Effector memory CD4-positive, alpha-beta T cell (primary cell): ENCODE measurements around the gene SHE.
A peak's percentile ranks its signal among the peaks of the same experiment; 100 is the strongest.

ENCODE experiments used
- DNase-seq, 3 donors: peaks; one replicate each; pipeline ENCODE4 v3.0.0-alpha.2; 2020
- H3K27ac ChIP-seq: 2 replicates; pipeline ENCODE4 v1.7.0; 2013; ENCODE audit warnings: mild to moderate bottlenecking, low read length, moderate library complexity; ENCODE audit not compliant: insufficient read depth, poor library complexity, severe bottlenecking
- H3K27me3 ChIP-seq: replicated peaks from 2 replicates; pipeline ENCODE4 v1.7.0; 2013; ENCODE audit warnings: mild to moderate bottlenecking, low read length; ENCODE audit not compliant: insufficient read depth, control insufficient read depth, poor library complexity, severe bottlenecking
- H3K36me3 ChIP-seq: 2 replicates; pipeline ENCODE4 v1.7.0; 2013; ENCODE audit warnings: mild to moderate bottlenecking, low read length, moderate library complexity; ENCODE audit not compliant: control insufficient read depth, insufficient read depth
- H3K4me1 ChIP-seq: 2 replicates; pipeline ENCODE4 v1.7.0; 2013; ENCODE audit warnings: low read length, mild to moderate bottlenecking; ENCODE audit not compliant: control insufficient read depth, insufficient read depth, poor library complexity, severe bottlenecking
- H3K4me3 ChIP-seq: 2 replicates; pipeline ENCODE4 v1.7.0; 2013; ENCODE audit warnings: low read length, low read depth, mild to moderate bottlenecking; ENCODE audit not compliant: insufficient read depth, poor library complexity, severe bottlenecking
- H3K9me3 ChIP-seq: 2 replicates; pipeline ENCODE4 v1.7.0; 2013; ENCODE audit warnings: mild to moderate bottlenecking, low read length, moderate library complexity; ENCODE audit not compliant: control insufficient read depth

SHE gene

GRCh38 chr1:154517661-154518060 is 15.4 kb upstream of the SHE start:
- H3K9me3 ChIP-seq = no peaks in the 10 kb centered on the region
- H3K4me3 ChIP-seq = no peak overlapping the region
- no peaks in the 10 kb centered on the region for H3K4me1 ChIP-seq
- H3K36me3 ChIP-seq = no peaks in the 10 kb centered on the region
- no peak overlapping the region for H3K27ac ChIP-seq
- no peaks in the 10 kb centered on the region for H3K27me3 ChIP-seq
- no peak for DNase-seq

DNA sequence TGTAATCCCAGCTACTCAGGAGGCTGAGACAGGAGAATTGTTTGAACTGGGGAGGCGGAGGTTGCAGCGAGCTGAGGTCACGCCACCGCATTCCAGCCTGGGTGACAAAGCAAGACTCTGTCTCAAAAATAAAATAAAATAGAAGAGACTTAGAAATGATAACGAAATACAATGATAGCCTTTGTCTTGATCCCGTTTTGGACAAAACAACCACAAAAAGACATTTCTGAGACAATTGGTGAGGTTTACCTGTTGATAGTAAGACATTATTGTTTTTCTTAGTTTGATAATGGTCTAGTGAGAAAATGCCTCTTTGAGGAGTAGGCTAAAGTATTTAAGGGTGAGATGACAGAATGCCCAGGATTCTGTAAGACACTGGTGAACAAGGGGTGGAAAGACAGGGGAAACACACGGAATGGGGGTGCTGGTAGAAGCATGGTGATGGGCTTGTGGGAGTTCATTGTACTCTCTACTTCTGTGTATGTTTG is 11.9 kb upstream of the SHE start:
- no peak overlapping the region for H3K27ac ChIP-seq
- H3K27me3 ChIP-seq = no peaks in the 10 kb centered on the region
- no peak overlapping the region for H3K4me3 ChIP-seq
- H3K36me3 ChIP-seq = no peaks in the 10 kb centered on the region
- DNase-seq = no peak
- no peaks in the 10 kb centered on the region for H3K4me1 ChIP-seq
- no peaks in the 10 kb centered on the region for H3K9me3 ChIP-seq

- no peaks in the 10 kb centered on the region for H3K9me3 ChIP-seq
- no peaks in the 10 kb centered on the region for H3K27me3 ChIP-seq
- no peak overlapping the region for H3K4me3 ChIP-seq
- H3K36me3 ChIP-seq = no peaks in the 10 kb centered on the region
- H3K4me1 ChIP-seq = no peaks in the 10 kb centered on the region
- DNase-seq = no peak
- no peak overlapping the region for H3K27ac ChIP-seq
These were observed 10.5 kb upstream of the SHE start for GRCh38 chr1:154512760-154513159.

DNA sequence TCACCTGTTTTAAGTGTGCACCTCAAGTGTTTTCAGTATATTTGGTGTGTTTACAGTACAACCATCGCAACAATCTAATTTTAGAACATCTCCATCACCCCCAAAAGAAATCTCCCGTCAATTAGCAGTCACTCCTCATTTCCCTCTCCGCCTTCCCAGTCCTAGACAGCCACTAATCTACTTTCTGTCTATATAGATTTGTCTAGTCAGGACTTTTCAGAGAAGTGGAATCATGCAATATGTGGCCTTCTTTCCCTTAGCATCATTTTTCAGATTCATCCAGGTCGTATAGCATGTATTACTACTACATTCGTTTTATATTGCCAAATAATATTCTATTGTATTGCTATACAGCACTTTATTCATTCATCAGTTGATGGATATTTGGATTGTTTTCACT is 1.7 kb upstream of the SHE start:
- H3K4me1 ChIP-seq = peaks cover 8% of the 10 kb centered on the region
- no peaks in the 10 kb centered on the region for H3K9me3 ChIP-seq
- DNase-seq = no peak
- no peak overlapping the region for H3K4me3 ChIP-seq
- H3K36me3 ChIP-seq = no peaks in the 10 kb centered on the region
- no peak overlapping the region for H3K27ac ChIP-seq
- peaks cover 29% of the 10 kb centered on the region for H3K27me3 ChIP-seq

DNA sequence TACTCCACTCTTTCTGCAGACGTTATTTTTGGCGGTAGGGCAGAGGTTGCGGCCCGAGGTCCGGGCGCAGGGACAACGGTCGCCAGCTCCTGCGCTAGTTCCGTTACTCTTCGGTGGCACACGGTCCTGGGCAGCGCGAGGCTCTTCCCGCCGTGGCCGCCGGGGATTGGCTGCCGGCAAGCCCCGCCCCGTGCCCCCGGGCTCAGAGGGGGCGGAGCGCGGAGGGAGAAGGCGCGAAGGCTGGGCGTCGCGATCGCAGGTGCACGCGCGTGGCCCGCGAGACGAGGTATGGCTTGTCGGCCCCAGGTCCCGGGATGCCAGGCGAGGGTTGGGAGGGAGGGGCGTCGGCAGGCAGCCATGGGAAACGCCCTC is 518 bp upstream of the SHE start:
- no peak for DNase-seq
- Histone ChIP-seq H3K9me3 (no peaks in the 10 kb centered on the region), H3K36me3 (no peaks in the 10 kb centered on the region), H3K27ac (no peak overlapping the region), H3K4me1 (peaks cover 8% of the 10 kb centered on the region), H3K4me3 (peak overlapping the region; percentile 42), H3K27me3 (peaks cover 29% of the 10 kb centered on the region)

DNA sequence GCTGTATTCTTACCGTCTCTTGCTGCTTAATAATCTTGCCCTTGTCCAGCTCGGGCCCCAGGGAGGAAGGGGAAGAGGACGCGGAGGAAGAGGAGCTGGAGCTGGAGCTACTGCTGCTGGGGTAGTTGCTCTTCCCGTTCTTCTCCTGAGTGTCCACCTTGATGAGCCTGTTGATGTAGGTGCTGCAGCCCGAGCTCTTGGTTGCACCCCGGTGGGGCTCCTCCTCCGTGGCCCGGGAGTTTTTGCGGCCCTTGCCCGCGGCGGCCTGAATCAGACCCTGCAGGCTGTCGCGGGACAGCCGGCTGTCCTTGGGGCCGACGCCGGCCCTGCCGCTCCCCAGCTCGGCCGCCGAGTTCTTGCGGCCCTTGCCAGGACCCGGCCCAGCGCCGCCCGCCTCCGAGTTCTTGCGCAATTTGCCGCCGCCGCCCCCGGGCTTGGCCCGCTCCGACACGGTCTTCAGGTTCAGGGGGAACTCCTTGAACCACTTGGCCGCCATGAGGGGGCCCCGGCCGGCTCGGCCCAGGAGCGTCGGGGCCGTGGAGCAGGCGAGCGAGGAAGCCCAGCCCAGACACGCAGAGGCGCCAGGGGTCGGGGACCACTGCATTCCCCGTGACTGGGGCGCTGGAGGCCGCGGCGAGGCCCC is 668 bp downstream of the SHE start:
- Histone ChIP-seq H3K4me3 (no peak overlapping the region), H3K27ac (no peak overlapping the region), H3K36me3 (no peaks in the 10 kb centered on the region), H3K4me1 (peaks cover 14% of the 10 kb centered on the region), H3K27me3 (peaks cover 29% of the 10 kb centered on the region), H3K9me3 (no peaks in the 10 kb centered on the region)
- no peak for DNase-seq

DNA sequence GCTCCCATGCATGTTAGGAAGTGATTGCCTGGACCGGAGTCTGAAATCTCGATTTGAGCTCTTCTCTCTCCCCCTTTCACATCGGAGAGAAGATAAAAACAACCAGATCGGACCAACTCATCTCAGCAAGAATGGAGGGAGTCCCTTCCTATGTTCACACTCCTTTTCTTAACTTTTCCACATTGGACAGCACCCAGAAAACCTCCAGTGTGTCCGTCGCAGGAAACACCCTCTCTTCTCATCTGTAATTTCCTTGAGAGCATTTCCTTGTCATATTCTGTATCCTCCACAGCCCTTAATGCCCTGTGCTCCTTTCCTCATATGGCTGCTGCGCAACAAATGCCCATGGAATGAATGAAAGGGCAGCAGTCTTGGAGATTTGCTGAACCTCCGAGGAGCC is 1.7 kb downstream of the SHE start:
- peaks cover 29% of the 10 kb centered on the region for H3K27me3 ChIP-seq
- H3K36me3 ChIP-seq = no peaks in the 10 kb centered on the region
- no peak overlapping the region for H3K4me3 ChIP-seq
- no peaks in the 10 kb centered on the region for H3K9me3 ChIP-seq
- H3K4me1 ChIP-seq = peaks cover 14% of the 10 kb centered on the region
- no peak overlapping the region for H3K27ac ChIP-seq
- DNase-seq = no peak

GRCh38 chr1:154499446-154499845 is 2.8 kb downstream of the SHE start:
- H3K9me3 ChIP-seq = no peaks in the 10 kb centered on the region
- no peak for DNase-seq
- H3K27ac ChIP-seq = no peak overlapping the region
- no peak overlapping the region for H3K4me3 ChIP-seq
- H3K27me3 ChIP-seq = peaks cover 25% of the 10 kb centered on the region
- H3K4me1 ChIP-seq = peaks cover 14% of the 10 kb centered on the region
- H3K36me3 ChIP-seq = no peaks in the 10 kb centered on the region

DNA sequence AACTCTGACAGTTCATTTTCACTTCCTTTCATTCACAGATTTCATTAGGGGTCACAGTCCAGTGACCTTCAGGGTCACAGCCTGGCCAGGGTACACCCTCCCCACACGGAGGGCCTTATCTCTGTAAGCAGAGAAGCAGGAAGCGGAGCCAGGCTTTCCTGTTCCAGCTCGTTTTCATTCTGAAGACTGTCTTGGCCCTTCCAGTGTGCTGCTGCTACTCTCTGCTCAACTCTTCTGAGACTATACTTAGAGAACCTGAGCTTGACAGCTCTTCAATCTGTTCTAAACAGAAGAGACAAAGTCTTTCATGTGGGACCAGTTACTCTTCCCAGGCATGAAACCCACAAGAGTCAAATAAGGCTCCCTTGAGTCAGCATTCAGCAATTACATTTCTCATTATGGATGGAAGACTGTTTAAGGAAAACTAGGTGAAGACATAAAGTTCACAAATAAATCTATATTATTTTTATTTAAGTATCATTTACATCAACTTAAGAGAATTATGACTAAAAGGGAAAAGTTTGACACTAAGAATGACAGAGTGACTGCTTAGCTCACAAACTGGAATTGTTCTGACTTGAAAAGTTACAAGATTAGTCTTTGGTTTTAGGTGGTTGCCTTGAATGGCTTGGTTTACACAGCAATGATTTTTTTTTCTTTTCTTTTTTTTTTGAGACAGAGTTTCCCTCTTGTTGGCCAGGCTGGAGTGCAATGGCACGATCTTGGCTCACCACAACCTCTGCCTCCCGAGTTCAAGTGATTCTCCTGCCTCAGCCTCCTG is 5.0 kb downstream of the SHE start:
- Histone ChIP-seq H3K36me3 (no peaks in the 10 kb centered on the region), H3K27ac (no peak overlapping the region), H3K4me3 (no peak overlapping the region), H3K4me1 (peaks cover 31% of the 10 kb centered on the region), H3K9me3 (no peaks in the 10 kb centered on the region), H3K27me3 (peaks cover 15% of the 10 kb centered on the region)
- DNase-seq = no peak

GRCh38 chr1:154496383-154496782 is 5.8 kb downstream of the SHE start:
- Histone ChIP-seq H3K27ac (no peak overlapping the region), H3K4me1 (peaks cover 31% of the 10 kb centered on the region), H3K9me3 (no peaks in the 10 kb centered on the region), H3K36me3 (no peaks in the 10 kb centered on the region), H3K27me3 (peaks cover 11% of the 10 kb centered on the region), H3K4me3 (no peak overlapping the region)
- DNase-seq = no peak
